22Rv1 (cell line): Measurements from ENCODE around the gene WDFY3.

Experiments used
- CTCF ChIP-seq: fragments of 450-650 bp; IDR thresholded peaks from 2 replicates; pipeline ENCODE4 v1.5.1; 2017; ENCODE audit warnings: mild to moderate bottlenecking
- ZFX ChIP-seq: fragments of 450-650 bp; IDR thresholded peaks from 2 replicates; pipeline ENCODE4 v1.6.1; 2017; ENCODE audit warnings: antibody characterized with exemption, borderline replicate concordance

- TF ChIP-seq CTCF (no peak), ZFX (no peak)
Measured at GRCh38 chr4:84684361-84684760, 282.1 kb downstream of the WDFY3 start.
